ENCODE data around the gene NUDT1.
"Not testable (repeated sequence)": the region's sequence is repeated elsewhere in the genome, so short reads cannot be mapped to it uniquely, and the experiment has no call there.

NUDT1 gene

DNA sequence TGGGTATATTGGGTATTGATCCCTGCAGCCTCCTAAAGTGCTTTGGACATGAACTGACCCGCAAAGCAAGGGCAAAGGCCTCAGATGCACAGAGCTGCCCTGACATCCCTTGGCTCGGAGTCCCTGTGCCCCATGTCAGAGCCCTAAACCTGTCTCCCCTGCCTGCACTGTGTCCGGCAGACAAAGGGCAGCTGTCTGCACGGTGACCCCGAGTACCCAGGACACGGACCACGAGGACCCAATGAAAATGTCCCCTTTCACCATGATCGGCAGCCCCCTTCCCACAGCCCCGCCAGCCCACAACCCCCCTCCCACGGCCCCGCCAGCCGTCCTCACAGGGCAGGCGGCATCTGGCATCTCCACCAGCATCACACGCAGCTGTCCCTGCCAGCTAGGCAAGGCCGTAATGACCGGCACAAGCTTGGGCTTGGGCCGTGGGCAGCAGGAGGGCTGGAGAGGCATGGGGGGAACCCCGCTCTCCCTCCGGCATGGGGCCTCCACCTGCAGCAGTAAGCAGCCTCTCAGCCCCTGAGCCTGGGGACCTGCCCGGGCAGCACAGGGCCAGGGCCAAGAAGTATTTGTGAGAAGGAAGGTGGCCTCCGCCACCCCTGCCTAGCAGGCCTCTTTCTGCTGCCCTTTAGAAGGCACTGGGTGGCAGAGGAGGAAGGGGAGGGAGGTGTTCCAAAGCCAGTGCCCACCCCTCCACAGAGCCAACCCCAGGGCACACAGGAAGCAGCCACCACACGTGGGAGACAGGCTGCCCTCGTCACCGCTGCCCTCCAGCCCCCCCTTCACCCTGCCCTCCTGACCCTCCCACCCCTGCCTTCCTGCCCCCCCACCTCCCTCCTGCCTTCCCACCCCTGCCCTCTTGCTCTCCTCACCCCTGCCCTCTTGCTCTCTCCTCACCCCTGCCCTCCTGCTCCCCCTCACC is 10.1 kb downstream of the NUDT1 start:
- no peak for DNase-seq

DNA sequence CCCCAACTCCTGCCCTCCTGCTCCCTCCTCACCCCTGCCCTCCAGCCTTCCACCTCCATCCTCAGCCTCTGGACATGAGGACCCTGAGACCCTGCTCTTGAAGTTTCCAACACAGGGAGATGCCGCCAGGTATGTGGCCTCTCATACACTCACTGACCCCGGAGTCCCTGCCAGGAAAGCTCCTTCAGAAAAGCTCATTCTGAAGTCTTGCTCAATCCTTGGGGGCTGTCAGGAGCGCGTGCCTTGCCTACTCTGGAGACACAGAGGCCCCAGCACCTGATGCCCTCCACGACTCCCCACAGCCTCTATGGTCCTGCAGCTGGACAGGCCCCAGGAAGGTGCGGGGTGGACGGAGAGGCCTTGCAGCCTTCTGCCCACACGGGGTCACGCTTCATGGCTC is 11.0 kb downstream of the NUDT1 start:
- no peak for DNase-seq

DNA sequence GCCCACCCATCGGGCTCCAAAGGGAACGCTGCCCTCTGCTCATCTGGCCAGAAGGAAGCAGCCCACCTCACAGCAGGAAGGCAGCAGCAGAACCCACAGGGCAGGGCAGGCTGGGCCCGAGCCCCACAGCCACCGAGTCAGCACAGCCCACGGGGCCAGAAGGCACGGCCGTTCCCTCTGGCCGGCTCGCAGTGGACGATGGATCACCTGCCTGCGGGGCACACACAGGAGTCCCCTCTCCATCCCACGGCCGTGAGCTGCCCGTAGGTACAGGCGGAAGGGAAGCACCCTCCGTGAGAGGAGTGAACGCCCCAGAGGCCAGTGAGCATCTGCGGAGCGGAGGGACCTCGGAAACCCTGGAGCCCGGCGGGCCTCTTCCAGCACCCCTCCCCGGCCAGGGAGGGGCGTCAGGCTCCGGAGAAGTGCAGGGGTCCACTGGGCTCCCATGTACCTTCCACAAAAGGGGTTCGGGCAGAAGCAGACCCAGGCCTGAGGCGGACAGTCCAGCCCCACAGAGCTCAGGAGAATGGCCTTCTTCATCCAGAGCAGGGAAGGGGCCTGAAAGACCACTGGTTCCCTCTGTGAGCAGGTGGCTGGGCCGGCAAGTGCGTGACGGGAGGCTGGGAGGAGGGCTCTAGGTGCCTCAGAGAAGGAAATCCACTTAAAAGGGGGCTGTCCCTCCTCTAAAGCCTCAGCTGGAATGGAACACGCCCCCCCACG is 11.7 kb downstream of the NUDT1 start:
- no peak for DNase-seq

DNA sequence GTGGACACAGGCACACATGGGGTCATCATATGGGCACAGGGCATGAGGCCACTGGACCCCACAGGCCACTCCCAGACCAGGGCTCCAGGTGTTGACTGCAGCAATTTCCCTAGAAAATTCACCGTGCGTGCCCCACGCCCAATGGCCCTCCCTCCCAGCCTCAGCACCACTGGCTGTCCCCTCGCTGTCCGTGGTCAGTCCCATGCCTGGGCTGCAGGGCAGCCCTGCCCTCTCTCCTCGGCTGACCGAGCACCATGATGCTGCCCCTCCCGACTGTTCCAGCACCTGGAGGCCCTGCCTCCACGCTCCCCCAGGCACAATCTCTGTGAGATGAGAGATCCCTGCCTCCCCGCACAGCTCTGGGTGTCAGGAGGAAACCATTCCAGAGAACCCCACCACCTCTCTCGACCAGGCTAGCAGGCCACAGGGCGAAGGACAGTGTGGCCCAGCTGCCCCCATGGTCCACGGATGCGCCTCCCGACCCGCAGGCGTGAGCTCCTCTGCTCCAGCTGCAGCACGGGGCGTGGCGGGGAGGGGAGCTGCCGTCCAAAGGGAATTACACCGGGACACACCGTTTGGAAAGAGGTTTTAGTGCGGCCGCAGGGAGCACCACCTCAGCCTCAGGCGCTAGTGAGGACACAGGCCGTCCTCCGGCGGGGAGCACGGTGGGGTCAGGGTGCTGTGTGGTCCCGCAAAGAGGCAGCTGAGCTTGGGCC is 12.6 kb downstream of the NUDT1 start:
- no peak for DNase-seq

DNA sequence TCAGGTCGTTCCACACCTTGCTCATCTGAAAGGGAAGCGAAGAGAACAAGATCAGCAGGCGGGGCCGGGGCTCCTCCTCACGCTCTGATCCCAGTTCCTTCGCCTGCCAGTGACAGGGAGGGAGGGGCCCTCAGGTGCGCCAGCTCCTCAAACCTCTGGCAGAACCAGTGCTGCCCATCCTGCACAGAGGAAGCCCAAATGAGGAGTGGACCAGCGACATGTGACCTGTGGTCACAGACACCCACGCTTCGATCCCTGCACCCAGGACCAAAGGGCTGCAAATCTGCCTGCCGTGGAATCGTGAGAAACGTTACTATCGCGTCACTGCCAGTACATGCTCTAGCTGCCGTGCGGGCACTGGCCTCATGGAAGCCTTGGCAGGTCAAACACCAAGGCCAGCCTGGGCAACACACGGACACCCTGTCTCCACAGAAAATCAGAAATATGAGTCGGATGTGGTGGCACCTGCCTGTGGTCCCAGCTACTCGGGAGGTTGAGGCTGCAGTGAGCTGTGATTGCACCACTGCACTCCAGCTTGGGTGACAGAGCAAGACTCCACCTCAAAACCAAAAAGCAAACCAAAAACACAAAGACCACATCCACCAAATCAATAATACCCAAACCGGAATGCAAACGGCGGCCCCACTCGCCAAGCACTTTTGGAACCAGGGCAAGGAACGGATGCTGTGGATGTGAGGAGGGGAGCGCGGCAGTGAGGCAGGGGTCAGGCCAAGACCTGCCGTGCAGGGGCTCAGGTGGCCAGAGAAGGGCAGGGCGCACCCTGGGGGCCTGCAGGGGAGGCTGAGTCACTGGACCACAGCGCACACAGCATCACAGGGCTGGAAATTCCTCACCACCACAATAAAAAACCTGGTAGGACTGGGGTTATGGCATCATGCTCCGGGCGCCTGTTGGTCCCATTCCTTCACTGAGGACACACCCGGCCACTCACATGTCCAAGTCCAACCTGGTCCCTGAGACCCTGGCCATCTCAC is 13.4 kb downstream of the NUDT1 start:
- DNase-seq, result no peak

DNA sequence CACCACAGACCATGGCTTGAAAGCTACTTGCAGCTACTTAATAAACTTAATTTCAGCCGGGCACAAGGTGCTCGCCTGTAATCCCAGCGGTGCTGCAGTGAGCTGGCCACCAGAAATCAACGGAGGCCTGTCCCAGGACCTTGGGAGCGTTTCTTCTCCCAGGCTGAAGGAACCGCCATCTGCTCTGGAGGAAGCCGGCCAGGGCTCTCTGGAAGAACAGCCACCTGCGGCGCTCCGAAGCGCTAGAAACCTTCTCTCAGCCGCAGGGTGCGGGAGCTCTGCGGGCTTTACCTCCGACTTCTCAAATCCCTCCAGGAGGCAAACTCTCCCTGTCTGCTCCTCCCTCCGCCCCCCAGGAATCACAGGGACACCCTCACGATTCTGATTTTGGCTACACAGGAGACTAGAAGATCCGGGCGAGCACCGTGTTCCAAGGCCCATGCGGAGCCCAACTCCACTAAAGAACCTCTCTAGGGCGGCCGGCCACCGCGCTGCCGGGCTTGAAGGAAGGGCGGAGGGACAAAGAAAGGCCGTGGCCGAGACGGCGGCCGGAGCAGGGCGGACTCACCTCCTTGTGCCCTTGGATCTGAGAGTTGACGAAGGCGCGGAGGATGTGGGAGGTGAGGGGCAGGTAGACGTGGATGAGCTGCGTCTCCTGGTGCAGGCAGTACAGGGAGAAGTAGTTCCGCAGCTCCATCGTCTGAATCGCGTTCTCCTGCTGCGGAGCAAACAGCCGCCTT is 14.4 kb downstream of the NUDT1 start:
- no peak for DNase-seq

DNA sequence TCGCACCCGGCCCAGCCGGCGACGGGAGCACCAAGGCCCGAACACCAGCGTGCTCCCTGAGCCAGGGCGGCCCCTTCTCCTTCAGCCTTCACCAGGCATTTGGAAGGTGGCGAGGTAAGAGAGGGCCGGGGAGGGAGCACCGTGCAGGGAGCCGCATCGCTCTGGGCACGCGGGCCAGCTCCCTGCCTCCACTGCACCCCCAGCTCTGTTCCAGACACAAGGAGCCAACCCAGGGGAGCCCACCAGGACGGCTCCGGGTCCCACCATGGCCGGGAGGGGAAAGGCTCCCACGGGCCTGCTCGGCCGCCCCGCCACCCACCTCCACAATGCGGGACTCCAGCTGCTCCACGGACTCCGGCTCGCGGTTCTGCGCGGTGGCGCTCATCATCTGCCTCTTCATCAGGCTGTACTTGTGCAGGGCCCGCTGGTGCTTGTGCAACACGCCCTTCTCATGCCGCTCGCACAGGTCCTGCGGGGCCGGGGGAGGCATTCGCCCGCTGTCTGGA is 15.1 kb downstream of the NUDT1 start:
- DNase-seq, result no peak

DNA sequence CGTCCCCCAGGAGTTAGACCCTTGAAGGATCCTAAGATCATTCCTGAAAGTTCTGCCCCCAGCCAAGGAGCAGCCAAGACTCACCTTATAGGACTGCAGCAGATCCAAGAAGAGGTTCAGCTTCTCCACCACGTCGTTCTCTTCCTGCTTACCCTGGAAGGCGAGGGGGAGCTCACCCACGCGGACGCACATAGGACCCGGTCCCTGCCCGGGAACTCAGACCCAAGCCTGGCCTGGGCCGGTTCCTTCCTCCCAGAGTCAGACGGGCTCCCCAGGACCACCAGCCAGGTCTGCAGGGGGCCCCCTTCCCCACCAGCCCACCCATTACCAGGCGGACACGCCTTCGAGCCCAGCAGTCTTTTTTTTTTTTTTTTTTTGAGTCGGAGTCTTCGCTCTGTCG is 15.6 kb downstream of the NUDT1 start:
- DNase-seq, result no peak

DNA sequence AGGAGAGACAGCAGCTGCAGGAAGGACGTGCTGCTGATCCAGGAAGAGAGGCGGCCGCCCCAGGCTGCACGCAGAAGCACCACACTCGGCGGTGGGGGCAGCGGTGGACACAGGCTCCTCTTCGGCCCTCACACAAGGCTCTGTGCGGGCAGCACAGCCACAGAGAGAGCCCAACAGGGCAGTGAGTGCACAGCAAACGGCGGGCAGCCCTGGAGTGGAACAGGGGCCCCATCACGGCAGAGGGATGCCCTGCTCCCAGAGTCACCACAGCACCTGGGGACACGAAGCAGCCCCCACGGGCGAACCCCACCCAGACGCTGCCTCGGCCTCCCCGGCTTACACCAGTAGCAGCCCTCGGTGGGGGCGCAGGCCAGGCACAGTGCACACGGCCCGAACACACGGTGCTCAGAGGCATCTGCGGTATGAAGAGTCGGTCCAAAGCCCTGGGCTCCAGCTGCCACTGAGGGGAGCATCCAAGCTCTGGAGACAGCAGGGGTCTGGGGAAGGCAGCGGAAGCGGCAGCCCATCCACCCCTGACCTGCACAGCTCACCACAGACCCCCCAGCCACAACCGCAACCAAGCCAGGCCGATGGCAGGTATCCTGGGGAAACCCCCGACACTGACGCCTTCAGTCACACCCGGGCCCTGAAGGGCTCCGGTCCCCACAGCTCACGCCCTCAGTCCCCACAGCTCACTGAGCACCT is 16.8 kb downstream of the NUDT1 start:
- no peak for DNase-seq

DNA sequence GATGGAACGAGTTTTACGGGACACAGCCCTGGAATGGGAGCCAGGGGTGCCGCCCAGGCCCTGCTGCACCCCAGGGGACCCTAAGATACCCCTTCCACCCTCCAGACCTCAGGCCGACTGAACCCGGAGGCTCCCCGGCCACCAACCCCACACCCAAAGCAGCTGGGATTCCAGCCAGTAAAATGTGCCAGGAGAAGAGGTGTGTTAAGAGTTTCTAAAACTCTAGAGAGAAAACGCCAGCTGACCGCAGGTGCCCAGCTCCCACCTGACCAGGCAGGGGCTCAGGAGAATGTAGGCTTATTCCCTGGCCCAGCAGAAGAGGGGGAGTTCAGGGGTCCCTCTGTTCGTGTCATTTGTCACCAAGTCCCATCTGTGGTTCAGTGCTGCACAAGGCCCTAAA is 17.5 kb downstream of the NUDT1 start:
- no peak for DNase-seq

DNA sequence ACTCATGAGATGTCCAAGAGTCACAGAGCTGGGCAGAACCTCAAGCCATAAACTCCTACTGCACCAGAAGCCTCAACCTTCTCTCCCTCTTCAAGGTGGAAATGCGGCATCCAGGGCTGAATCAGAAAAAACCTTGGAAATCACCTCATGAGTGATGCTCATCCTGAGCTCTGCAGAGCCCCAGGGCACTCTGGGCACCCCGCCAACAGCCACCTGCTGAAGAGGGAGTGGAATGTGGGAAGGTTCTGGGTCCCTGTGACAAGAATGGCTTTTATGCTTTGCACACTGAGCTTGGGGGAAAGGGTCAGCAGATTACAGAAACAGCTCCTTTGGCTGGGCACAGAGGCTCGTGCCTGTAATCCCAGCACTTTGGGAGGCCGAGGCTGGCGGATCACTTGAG is 18.8 kb downstream of the NUDT1 start:
- DNase-seq, result no peak

DNA sequence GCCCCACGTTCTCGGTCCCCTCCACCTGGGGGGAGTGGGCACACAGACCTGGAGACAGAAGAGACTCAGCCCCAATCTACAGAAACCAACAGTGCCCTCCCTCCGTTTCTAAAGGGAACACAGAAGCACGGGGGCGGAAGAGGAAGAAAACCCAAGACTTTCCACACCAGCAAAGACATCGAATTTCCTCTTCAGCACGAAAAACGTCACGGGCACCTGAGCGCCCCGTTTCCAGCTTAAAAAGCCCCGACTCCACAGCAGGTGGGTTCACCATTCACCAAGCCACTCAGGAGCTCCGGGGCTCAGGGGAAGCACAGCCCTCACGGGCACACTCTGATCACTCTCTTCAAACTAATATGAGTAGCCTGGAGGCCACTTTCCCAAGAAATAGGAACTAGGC is 19.6 kb downstream of the NUDT1 start:
- DNase-seq, result no peak

DNA sequence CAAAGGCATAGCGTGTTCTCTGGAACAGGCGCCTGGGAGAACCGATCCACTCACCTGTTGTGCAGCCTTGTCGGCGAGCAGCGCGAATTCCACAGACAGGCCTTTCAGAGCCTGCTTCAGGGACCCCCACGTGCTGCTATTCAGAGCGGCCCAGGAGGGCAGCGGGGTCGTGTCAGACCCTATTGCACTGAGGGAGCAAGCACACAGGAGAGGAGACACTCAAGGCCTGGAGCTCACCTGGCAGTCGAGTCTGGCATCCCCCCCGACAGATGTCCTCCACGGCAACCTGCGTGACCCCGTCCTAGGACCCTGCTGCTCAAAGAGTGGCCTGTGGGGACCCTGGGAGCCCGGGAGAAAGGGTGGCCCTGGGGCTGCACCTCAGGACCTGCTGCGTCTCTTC is 21.1 kb downstream of the NUDT1 start:
- DNase-seq, result no peak

DNA sequence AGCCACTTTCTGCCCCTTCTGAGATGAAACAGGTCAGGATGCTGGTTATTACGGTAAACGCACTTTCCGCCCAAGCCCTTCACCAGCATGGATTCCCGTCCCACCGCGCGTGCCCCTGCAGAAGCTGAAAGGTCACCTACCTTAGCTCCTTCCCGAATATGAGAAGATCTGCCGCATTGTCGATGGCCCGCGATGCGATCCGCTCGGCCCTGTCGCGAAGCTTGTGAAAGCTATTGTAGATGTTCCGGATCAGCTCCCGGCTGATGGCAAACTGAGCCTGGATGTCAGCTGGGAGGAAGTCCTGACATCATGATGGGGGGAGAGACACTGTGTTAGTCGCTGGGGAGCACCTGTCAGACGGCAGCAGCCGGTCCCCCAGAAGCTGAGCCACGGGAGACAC is 22.1 kb downstream of the NUDT1 start:
- DNase-seq, result no peak

DNA sequence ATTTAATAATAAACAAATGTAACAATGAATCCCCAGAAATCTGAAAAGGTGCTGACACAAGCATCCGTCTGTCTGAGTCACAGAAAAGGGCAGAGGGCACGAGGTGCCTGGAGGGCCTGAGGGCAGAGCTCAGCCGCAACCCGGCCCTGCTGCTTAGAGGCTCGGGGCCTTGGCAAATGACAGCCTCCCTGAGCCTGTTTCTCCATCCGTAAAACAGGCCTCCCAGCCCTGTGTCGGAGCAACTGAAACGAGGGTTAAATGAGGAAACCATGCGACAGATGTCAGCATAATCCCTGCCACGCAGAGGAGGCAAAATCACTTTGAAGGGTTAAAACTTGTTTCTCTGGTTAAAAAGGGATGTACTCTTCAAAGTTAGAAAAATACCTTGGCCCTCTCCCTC is 24.9 kb downstream of the NUDT1 start:
- DNase-seq, result no peak

DNA sequence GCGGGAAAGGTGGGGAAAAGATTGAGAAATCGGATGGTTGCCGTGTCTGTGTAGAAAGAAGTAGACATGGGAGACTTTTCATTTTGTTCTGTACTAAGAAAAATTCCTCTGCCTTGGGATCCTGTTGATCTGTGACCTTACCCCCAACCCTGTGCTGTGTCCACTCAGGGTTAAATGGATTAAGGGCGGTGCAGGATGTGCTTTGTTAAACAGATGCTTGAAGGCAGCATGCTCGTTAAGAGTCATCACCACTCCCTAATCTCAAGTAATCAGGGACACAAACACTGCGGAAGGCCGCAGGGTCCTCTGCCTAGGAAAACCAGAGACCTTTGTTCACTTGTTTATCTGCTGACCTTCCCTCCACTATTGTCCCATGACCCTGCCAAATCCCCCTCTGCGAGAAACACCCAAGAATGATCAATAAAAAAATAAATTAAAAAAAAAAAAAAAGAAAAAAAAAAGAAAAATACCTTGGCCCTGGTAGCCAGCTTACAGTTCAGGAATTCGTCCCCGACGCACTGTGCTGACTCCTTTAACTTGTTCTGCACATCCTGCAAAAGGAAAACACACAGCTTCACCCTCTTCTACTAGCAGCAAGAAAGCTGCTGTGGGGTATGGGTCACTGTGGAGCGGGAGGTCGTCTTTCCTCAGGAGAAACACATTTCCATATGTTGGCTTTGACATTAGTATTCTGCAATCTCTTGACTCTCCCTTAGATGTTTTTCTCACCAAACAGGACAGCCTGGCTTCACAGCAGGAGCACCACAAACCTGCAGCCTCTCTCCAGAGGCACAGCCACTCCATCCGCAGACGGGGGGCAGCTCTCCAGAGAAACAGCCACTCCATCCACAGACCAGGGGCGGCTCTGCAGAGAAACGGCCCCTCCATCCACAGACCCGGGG is 27.3 kb downstream of the NUDT1 start:
- DNase-seq, result not testable (repeated sequence)

DNA sequence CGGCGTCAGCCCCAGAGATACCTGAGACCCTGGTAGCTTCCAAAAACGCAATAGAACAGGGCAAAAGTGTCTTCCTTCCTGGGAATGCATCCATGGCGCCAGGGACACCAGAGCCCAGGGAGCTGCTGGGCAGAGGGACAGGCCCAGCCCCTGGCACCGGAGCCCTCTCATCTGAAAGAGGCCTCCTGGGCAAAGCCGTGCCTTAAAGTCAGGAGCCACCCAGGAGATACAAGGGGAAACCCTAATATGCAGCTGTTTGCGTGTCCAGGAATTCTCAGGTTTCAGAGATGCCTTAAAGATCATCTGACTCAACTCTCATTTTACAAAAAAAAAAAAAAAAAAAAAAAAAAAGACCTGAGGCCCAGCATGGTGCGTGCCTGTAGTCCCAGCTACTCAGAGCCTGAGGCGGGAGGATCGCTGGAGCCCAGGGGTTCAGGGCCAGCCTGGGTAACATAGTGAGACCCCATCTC is 28.0 kb downstream of the NUDT1 start:
- DNase-seq, result no peak

DNA sequence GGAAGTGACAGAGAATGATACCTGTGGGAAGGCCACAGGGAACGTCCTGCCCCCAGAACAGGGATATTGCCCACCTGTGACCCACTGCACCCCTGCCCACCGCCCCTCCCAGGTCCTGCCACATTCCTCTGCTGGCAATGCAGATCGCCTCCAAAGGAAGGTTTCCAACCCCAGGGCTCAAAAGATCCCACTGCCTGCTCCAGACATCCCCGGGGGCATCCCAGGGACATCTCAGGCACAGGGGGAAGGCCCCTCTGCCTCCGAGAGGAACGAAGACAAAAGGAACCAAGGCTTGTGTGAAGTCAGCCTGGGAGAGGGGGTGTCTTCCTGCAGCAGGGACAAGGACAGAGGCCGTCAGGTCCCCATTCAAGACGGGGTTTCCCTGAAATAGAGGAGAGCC is 28.5 kb downstream of the NUDT1 start:
- DNase-seq, result no peak

DNA sequence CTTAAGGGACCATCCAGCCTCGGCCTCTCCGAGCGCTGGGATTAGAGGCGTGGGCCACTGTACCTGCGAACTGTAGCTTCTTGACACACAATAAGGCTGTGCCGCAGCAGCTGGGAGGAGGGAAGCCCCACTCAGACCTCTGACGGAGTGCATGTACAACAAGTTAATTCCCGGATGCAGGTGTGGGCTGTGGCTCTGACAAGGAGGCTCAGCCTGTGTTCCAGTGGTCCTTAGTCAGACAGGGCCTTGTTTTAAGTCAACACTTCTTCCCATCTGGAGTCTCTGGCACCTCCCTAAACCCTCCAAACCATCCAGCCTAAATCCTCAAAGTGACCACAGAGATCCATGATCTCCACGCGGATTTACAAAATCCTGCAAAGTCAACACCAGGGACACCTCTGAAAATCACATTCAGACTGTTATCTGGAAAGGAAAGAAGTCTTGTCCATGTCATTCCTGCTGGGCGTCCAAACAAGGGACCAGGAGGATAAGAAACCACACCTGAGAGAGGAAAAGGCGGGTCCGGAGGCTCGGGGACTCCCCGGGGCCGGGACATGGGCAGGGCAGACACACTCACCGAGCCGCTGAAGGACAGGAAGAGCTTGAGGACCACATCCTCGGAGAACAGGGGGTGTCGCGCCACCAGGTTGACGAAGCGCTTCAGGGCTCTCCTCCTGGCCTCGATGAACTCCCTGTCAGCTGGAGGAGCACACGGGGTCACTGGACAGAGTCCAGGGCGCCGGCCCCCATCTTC is 29.4 kb downstream of the NUDT1 start:
- DNase-seq, result no peak
